ENCODE results near the gene LRP11. TPM values are rescaled to one million over a fixed set of nuclear protein-coding genes. Genes with fewer than 3 reads are reported as not detected.

The LRP11 gene
- total RNA-seq, 1 donor: 97.2 TPM

DNA sequence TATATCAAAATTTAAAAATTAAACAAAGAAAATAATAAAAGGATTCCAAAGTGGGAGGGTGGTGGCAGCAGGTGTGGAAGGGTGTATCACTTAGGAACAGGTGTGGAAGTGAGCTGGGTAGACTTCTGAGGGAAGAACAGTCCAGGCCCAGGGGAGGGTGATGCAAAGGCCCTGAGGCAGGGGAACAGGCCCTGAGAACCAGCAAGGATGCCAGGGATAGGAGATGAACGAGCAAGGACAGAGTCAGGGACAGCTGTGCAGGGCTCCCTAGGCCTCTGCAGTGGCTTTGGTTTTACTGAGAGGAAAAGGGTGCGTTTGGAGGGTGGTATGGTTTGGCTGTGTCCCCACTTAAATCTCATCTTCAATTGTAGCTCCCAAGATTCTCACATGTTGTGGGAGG is 43.2 kb upstream of the LRP11 start:
- TF ChIP-seq CTCF (IDR thresholded peaks at IDR 0.05; ENCODE audit: insufficient read depth, low read depth, low read length): no peak
- no peak for DNase-seq (ENCODE audit: low read depth)
- H3K4me3 ChIP-seq (ENCODE audit: low read depth, low read length): no peak overlapping the region

DNA sequence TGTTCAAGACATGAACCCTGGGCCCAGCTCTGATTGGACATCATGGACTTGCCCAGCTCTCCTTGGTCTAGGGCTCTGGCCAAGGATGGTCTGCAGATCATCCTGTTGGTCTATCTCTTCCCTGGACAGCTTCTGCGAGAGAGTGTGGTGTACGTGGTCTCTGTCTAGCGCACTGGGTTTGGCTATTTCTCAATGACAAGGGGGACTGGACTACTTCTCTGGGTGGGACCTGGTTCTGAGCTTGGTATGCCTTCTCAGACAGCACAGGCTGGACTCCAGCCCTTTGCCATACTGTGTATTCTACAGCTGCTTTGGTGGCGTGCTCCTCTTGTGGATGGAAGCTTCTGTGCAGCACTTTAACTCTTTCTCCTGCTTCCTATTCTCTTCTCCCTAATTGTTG is 42.2 kb upstream of the LRP11 start:
- TF ChIP-seq CTCF (IDR thresholded peaks at IDR 0.05; ENCODE audit: insufficient read depth, low read depth, low read length): no peak
- no peak overlapping the region for H3K4me3 ChIP-seq (ENCODE audit: low read depth, low read length)
- no peak for DNase-seq (ENCODE audit: low read depth)

DNA sequence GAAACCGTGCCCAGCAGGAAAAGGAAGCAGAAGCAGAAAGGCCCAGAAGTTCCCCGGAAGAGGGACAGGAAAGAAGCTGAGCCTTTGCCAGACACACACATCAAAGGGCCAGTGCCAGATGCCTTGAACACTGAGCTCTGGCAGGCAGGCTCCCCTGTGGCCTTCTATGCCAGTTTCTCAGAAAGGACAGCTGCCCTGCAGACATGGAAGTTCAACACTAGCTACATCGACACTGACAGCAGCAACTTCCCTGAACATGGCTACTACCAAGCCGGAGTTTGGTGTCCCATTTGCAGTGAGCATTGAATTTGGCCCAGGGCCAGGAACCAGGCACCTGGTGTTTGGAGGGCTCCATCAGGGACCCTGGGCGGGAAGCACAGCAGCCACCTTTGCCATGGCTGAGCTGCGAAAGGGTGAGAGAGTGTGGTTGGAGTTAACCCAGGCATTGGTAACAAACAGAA is 41.8 kb upstream of the LRP11 start:
- no peak for DNase-seq (ENCODE audit: low read depth)
- no peak for TF ChIP-seq CTCF (IDR thresholded peaks at IDR 0.05; ENCODE audit: insufficient read depth, low read depth, low read length)
- H3K4me3 ChIP-seq (ENCODE audit: low read depth, low read length): no peak overlapping the region

- no peak for TF ChIP-seq CTCF (IDR thresholded peaks at IDR 0.05; ENCODE audit: insufficient read depth, low read depth, low read length)
- no peak overlapping the region for H3K4me3 ChIP-seq (ENCODE audit: low read depth, low read length)
- DNase-seq (ENCODE audit: low read depth): no peak
Observed at GRCh38 chr6:149905371-149905910, 41.3 kb upstream of the LRP11 start.

DNA sequence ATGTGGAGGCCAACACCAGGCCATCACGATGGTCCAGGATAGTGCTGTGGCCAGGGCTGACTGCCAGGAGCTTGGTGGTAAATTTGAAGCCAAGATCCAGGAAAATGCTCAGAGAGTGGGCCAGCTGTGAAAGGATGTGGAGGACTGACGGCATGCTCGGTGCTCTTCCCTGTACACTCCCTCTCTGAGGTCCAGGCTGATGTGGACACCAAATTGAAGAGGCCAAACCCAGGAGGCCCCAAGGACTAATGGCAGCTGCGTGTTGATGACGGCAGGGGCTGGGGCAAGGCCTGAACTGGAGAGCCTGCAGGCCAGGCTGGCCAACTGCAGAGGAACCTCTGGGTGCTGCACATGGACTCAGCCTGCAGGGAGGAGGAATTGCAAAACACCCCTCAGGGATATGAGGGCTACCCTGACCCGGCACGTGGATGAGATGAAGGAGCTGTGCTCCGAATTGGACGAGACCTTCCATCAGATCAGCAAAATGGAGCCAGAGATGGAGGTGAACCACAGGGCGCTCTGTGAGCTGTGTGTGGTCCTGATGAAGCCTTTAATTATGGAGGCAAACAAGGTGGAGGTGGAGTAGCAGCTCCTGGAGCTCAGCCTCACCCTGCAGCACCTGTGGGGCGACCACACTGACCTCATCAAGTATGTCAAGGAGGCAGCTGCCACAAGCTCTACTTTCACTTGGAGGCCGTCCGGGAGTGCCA is 40.7 kb upstream of the LRP11 start:
- no peak for TF ChIP-seq CTCF (IDR thresholded peaks at IDR 0.05; ENCODE audit: insufficient read depth, low read depth, low read length)
- H3K4me3 ChIP-seq (ENCODE audit: low read depth, low read length): no peak overlapping the region
- no peak for DNase-seq (ENCODE audit: low read depth)

DNA sequence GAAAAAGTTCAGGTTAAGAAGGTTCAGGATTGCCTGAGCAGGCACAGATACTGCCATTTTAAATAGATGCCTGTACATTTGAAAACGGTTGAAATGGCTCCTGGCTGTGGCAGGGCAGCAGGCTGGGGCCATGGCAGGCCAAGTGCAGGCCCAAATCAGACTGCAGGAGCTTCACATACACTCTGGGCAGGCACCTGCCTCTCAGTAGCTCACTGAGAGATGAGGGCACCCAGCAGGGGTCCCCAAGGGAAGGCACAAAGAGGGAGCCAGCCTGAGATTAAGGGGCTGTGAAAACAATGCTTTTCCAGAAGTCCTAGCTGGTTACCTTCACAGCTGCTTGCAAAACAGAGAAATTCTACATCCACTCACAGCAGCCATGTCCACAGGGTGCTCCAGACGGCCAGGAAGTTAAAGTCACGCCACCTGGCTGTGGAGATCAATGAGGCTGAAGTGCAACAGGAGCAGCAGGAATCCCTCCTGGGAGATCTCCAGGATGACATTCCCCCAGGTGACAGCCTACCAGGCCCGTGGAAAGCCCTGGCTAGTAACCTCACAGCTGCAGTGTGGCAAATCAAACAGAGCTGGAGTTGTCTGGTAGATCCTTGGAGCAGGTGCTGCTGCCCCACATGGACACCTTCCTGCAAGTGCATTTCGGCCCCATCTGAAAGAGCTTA is 39.9 kb upstream of the LRP11 start:
- TF ChIP-seq CTCF (IDR thresholded peaks at IDR 0.05; ENCODE audit: insufficient read depth, low read depth, low read length): no peak
- DNase-seq (ENCODE audit: low read depth): no peak
- no peak overlapping the region for H3K4me3 ChIP-seq (ENCODE audit: low read depth, low read length)
